Measurements from ENCODE around the gene SEC14L1.

Gene SEC14L1

GRCh38 chr17:77206158-77206956 lies 65.6 kb downstream of the SEC14L1 start:
- no peak overlapping the region for H3K4me3 ChIP-seq (ENCODE audit: low read depth, low read length)
- H3K36me3 ChIP-seq (replicated peaks): peaks cover 87% of the 10 kb centered on the region
- no peak overlapping the region for H3K27ac ChIP-seq
- DNase-seq: no peak
- H3K27me3 ChIP-seq (replicated peaks): no peaks in the 10 kb centered on the region
- TF ChIP-seq, protein P1, sequence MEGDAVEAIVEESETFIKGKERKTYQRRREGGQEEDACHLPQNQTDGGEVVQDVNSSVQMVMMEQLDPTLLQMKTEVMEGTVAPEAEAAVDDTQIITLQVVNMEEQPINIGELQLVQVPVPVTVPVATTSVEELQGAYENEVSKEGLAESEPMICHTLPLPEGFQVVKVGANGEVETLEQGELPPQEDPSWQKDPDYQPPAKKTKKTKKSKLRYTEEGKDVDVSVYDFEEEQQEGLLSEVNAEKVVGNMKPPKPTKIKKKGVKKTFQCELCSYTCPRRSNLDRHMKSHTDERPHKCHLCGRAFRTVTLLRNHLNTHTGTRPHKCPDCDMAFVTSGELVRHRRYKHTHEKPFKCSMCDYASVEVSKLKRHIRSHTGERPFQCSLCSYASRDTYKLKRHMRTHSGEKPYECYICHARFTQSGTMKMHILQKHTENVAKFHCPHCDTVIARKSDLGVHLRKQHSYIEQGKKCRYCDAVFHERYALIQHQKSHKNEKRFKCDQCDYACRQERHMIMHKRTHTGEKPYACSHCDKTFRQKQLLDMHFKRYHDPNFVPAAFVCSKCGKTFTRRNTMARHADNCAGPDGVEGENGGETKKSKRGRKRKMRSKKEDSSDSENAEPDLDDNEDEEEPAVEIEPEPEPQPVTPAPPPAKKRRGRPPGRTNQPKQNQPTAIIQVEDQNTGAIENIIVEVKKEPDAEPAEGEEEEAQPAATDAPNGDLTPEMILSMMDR (IDR thresholded peaks at IDR 0.05; ENCODE audit: low read depth, low read length, missing control alignments): no peak
- in situ Hi-C loops (cut with HindIII; ENCODE audit: low pct_ligation_motif_present, low sequenced_read_pairs): no loop called here

- H3K36me3 ChIP-seq (replicated peaks): peaks cover 88% of the 10 kb centered on the region
Measured at GRCh38 chr17:77207689-77208216, 67.0 kb downstream of the SEC14L1 start.

GRCh38 chr17:77208217-77208808 lies 67.5 kb downstream of the SEC14L1 start:
- no peak overlapping the region for H3K4me3 ChIP-seq (ENCODE audit: low read depth, low read length)
- TF ChIP-seq, protein P1 (IDR thresholded peaks at IDR 0.05; ENCODE audit: low read depth, low read length, missing control alignments): peak; percentile 61
- H3K27me3 ChIP-seq (replicated peaks): no peaks in the 10 kb centered on the region
- in situ Hi-C loops (cut with HindIII; ENCODE audit: low pct_ligation_motif_present, low sequenced_read_pairs): no loop called here
- DNase-seq: peak; percentile 41
- H3K27ac ChIP-seq: no peak overlapping the region
- H3K36me3 ChIP-seq (replicated peaks): peaks cover 91% of the 10 kb centered on the region

More at GRCh38 chr17:77207689-77208216, 67.0 kb downstream of the SEC14L1 start:
- H3K27ac ChIP-seq: no peak overlapping the region
- TF ChIP-seq, protein P1 (IDR thresholded peaks at IDR 0.05; ENCODE audit: low read depth, low read length, missing control alignments): no peak
- no peak for DNase-seq
- H3K27me3 ChIP-seq (replicated peaks): no peaks in the 10 kb centered on the region
- in situ Hi-C loops (cut with HindIII; ENCODE audit: low pct_ligation_motif_present, low sequenced_read_pairs): no loop called here
- H3K4me3 ChIP-seq (ENCODE audit: low read depth, low read length): no peak overlapping the region

DNA sequence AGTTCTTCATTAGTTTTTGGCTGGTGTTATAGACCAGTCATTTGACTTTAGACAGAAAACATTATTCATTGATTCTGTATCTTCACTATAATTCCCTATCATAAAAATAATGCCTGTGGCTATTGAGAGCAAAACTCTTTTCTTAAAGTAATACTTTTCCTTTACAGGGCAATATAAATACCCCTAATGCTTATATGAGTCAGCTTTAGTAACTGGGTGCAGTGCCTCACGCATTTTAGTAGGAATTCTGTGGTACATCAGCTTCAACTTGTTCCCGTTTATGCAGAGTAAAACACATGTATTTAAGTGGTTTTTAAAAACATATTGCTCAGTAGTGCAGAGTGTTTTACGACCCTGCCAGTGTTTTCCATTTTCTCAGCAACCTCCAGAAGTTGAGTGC lies 68.1 kb downstream of the SEC14L1 start:
- Histone ChIP-seq H3K27ac (no peak overlapping the region), H3K27me3 (replicated peaks) (no peaks in the 10 kb centered on the region), H3K4me3 (ENCODE audit: low read depth, low read length) (no peak overlapping the region), H3K36me3 (replicated peaks) (peaks cover 91% of the 10 kb centered on the region)
- in situ Hi-C loops (cut with HindIII; ENCODE audit: low pct_ligation_motif_present, low sequenced_read_pairs): no loop called here
- no peak for DNase-seq
- TF ChIP-seq, protein P1 (IDR thresholded peaks at IDR 0.05; ENCODE audit: low read depth, low read length, missing control alignments): no peak

GRCh38 chr17:77209330-77209748 lies 68.6 kb downstream of the SEC14L1 start:
- Histone ChIP-seq H3K27me3 (replicated peaks) (no peaks in the 10 kb centered on the region), H3K27ac (no peak overlapping the region), H3K36me3 (replicated peaks) (peaks cover 93% of the 10 kb centered on the region), H3K4me3 (ENCODE audit: low read depth, low read length) (no peak overlapping the region)
- TF ChIP-seq, protein P1 (IDR thresholded peaks at IDR 0.05; ENCODE audit: low read depth, low read length, missing control alignments): no peak
- in situ Hi-C loops (cut with HindIII; ENCODE audit: low pct_ligation_motif_present, low sequenced_read_pairs): no loop called here
- no peak for DNase-seq

All from brain microvascular endothelial cell (primary cell).